GM18508 (cell line): ENCODE results near the gene WDR62.
A peak's percentile ranks its signal among the peaks of the same experiment; 100 is the strongest.
"Not testable (repeated sequence)": the region's sequence is repeated elsewhere in the genome, so short reads cannot be mapped to it uniquely, and the experiment has no call there.

Experiments used
- ATAC-seq: cut with Tn5 transposase; IDR thresholded peaks from one replicate; pipeline ENCODE4 v1.9.1; 2021; ENCODE audit warnings: moderate number of reproducible peaks; ENCODE audit not compliant: insufficient read depth, unreplicated experiment

WDR62 gene

DNA sequence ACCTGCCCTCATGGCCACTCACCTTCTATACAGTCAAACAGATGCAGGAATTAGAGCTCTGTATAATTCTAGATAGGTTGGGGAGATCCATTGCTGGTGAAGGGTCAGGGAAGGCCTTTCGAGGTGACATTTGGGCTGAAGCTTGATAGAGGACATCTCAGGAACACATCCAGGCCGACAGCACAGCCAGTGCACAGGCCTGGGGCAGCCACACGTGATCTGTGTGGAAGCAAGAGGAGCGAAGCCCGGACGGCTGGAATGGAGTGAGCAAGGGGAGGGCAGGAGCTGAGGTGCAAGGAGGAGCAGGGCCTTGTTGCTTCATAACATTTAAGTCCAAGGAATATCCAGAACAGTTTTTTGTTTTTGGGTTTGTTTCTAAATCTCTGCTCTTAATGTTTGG, 51.7 kb downstream of the WDR62 start:
- no peak for ATAC-seq

DNA sequence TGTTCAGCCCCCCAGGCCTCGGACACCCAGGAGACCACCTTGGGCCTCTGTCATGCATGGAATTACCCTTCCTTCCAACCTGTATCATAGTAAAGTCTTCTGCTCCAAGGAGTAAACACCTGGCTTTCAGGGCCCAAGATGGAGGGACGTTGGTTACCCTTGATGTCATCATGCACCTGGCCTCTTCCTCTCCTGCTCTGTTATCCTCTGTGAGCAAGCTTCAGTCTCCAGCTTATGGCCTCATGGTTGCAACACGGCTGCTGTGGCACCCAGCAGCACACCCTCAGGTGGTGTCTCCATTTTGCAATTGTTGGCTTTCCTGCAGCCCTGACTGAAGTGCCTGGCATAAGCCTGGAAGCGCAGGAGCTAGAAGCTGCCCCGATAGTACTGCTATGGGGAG, 52.3 kb downstream of the WDR62 start:
- no peak for ATAC-seq

DNA sequence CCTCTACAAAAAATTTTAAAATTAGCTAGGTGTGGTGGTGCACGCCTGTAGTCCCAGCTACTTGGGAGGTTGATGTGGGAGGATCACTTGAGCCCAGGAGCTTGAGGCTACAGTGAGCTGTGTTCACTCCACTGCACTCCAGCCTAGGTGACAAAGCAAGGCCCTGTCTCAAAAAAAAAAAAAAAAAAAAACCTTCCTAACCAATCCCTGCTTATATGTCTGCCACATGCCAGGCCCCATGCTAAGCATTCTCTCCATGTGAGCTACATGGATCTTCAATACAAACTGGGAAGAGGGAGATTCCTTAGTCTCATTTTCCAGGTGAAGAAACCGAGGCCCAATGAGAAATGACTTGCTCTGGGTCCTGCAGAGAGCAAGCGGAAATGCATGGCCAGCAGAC, 54.0 kb downstream of the WDR62 start:
- ATAC-seq, result no peak

DNA sequence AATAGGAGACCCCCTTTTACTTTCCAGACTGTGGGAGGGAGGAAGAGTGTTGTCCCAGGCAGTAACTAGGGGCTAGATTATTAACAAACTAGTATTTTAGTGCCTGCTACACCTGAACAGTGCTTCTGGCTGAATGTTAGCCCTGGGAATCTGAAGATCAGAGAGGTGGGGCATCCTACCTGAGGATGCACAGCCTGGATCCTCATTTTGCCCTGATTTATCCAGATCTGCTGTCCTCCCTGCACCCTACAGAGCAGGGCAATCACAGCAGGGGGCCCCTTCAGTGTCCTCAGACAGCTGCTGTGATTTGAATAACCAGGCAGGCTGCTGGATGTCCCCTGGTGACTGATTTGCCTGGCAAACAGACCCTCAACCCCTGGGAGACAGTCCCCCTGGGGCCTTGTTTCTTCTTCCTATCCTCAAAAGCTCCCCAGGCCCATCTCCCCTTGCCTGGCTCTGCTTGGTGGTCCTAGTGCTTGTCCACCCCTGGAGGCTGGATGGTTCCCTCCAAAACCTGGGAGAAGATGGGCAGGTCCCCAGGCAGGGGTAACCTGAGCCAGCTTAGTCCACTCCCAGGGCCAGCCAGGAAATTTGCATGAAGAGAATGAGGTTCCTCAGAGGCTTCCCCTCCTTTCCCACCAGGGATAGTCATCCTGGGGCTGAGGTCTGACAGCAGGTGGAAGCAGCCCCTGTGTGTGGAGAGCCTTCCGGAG, 55.9 kb downstream of the WDR62 start, which contains the start of gene OVOL3:
Gene OVOL3 (plus strand): TSS at position 657 of the 713 bp plus-strand sequence. CDS start 60 bp downstream, outside the sequence.
- ATAC-seq, result no peak

DNA sequence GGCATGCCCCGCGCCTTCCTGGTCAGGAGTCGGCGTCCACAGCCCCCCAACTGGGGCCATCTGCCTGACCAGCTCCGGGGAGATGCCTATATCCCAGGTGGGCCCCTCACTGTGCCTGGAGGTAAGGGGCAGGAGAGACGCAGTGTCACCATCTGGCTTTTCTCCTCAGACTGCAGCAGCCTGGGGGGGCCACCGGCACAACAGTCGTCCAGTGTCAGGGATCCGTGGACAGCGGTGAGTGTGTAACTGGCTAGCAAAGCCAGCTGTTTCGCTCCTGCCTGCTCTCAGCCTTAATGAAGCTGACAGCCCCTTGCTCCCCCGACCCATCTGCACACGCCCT, 56.5 kb downstream of the WDR62 start:
- ATAC-seq, result no peak

DNA sequence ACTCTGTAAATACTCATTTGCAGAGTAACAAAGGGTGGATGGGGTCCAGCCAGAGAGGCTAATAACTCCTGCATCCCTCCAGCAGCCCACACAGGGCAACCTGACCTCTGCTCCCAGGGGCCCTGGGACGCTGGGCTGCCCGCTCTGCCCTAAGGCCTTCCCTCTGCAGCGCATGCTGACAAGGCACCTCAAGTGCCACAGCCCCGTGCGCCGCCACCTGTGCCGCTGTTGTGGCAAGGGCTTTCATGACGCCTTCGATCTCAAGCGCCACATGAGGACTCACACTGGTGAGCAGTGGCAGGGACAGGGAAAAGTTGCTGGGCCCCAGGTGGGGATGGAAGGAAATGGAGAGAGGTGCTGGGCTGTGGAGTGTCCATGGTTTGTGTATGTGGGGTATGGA, 58.0 kb downstream of the WDR62 start:
- no peak for ATAC-seq

DNA sequence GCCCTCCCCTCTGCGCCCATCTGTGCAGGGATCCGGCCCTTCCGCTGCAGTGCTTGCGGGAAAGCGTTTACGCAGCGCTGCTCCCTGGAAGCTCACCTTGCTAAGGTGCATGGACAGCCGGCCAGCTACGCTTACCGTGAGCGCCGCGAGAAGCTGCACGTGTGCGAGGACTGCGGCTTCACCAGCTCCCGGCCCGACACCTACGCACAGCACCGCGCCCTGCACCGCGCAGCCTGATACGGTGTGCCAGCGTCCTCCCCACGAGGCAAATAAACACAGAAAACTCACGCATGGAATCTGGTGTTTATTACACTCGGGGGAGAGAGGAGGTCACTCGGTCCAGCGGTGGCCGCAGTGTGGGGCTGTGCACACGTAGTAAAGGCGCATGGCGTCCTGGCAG, 58.7 kb downstream of the WDR62 start:
- no peak for ATAC-seq

DNA sequence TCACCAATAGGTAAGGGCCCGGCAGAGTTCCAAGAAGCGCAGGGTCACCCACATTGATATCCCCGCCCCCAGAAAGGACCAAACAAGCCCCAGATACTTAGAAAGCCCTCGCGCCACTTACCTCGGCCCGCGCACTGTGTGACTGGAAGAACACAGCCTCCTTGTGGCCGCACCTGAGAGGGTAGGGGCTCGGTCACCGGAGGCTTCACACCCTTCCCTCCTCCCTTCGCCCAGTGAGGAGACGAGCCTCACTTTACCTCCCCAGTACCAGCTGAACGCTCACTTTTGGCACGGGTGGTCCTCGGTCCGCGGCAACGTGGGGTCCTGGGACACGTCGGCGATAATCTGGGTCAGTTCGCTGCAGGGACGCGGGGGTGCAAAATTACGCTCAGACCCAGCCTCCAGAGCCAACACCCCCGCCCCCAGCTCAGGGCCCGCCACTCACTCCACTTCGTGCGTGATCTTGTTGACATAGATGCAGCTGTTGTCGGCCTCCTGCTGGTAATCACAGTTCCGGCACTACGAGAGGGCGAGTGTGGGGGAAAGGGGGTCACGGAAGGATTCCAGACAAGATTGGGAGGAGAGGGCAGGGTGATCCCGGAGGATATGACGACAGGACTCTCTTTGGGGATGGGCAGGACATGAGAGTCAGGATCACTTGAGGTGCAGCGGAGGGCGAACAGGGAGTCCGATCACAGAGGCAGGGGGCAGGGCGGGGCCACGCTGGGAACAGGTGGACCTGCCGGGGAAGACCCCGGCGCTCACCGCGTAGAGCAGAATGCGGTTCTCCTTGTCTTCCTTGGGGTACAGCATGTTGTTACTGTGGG, 59.4 kb downstream of the WDR62 start:
- ATAC-seq, result no peak

DNA sequence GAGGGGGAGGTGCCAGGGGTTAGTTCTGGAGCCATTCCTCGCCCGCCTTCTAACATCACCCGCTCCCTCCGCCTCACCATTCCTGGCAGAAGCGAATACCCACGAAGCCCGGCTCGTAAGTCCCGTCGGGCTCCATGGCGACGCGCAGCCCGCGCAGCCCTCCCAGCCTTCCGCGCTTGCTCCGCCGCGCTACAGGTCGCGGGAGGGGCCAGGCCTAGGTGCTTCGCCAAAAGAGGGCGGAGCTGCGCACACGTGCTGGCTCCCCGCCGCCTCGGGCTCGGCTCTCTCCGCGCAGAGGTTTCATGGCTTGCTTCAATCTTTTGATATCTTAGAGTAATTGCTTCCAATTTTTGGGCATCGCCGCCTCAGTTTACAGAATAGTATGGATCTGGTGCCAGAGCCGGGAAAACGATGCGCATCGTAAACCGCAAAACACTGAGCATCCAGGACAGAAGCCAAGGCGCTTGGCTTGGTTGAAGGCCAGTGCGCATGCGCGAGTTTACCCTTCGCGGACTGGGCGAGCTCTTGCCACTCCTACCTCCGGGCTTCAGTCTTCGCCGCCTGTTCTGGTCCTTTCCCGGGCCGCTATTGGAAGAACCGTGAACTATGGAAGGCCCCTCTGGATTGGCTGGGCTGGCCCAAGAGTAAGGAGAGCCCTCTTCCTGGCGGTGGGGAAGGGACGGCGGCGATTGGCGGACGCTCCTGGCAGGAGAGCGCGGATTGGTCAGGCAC, 60.2 kb downstream of the WDR62 start, which contains the start of gene POLR2I:
Gene POLR2I (minus strand): TSS at position 155 of the 732 bp plus-strand sequence. CDS start 19 bp downstream, at position 136.
- ATAC-seq, result peak; percentile 58

DNA sequence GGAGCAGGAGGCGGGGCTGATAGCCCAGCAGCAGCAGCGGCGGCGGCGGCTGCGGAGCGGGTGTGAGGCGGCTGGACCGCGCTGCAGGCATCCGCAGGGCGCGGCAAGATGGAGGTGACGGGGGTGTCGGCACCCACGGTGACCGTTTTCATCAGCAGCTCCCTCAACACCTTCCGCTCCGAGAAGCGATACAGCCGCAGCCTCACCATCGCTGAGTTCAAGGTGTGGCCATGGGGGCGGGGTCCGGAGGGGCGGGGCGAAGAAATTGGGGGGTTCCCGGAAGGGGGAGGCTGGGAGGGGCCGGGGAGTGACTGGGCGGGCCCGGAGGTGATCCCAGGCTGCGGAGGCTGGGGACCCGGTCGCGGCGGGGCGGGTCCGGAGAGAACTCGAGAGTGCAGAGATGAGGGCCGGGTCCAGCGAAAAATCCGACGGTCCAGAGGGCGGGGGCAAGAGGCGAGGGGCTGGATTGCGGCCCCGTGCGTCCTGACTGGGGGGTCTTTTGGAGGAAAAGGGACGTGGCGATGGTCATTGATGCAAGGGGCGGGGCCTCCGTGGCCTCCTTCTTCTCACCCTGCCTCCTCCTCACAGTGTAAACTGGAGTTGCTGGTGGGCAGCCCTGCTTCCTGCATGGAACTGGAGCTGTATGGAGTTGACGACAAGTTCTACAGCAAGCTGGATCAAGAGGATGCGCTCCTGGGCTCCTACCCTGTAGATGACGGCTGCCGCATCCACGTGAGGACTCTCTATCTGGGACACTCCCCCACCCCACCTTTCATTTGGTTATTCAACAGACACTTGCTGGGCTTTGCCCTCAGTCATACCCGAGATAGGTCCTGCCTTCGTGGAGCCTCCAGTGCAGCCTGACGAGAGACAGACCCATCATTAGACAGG, 61.0 kb downstream of the WDR62 start, which contains the start of gene TBCB:
Gene TBCB (plus strand): TSS at position 16 of the 891 bp plus-strand sequence. CDS start 93 bp downstream, at position 109.
- no peak for ATAC-seq

DNA sequence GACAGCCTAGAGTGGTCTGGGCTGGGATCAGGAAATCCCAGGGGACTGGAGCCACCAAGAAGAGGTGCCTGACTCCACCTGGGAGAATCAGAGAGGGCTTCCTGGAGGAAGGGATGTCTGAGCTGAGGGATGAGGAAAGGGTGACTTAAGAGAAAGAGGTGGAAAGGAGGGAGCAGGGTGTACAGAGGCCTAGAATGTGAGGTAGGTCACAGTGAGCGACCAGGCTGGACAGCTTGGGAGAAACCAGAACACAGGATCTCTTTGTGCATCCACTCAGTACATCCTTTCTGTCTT, 61.6 kb downstream of the WDR62 start:
- no peak for ATAC-seq

DNA sequence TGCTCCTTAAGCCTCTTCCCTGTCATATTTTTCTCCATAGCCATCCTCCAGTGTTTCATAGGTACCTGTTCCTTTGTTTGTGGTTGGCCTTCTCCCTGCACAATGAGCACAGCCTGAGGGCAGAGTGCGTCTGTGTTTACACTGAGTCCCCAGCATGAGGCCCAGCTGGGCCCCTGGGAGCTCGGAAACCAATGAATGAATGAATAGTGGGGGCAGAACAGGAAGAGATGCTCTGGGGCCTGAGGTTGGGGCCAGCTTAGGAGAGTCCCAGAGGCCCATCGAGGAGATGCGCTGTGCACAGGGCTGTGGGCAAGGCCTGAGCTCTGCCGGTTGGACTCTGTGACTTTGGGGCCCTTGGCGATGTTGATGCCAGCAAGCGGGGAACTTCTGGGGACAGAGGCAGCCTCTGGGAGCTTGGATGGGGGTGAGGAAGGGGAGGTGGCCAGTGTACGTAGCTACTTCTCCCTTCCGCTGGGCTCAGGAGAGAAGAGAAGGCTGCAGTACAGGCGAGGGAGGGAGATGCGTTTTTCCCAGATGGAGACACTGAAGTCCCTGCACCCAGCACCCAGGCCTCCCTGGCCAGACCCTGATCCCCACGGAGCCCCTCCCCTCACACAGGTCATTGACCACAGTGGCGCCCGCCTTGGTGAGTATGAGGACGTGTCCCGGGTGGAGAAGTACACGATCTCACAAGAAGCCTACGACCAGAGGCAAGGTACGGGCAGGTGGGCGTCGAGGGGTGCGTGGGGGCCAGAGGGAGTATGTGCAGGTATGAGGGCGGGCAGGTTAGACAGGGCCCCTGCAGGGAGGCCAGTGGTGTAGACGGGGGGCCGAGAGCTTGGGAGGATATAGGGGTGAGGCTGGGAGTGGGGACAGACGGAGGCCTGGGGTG, 65.6 kb downstream of the WDR62 start:
- no peak for ATAC-seq

DNA sequence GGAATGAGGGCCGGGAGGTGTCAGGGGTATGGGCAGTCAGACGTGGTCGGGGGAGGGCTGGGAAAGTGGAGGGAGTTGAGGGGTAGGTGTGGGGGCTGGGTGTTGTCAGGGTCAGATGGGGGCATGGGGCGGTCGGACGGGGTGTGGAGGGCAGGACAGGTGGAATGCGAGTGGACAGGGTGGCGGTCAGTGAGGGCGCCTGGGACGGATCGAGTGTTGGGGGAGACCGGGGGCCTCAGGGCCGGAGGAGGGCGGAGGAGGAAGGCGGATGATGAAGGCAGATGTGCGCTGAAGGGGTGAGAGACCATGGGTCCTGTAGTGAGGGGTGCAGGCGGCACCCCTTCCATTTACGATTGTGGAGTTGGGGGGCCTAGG, 66.3 kb downstream of the WDR62 start:
- no peak for ATAC-seq

DNA sequence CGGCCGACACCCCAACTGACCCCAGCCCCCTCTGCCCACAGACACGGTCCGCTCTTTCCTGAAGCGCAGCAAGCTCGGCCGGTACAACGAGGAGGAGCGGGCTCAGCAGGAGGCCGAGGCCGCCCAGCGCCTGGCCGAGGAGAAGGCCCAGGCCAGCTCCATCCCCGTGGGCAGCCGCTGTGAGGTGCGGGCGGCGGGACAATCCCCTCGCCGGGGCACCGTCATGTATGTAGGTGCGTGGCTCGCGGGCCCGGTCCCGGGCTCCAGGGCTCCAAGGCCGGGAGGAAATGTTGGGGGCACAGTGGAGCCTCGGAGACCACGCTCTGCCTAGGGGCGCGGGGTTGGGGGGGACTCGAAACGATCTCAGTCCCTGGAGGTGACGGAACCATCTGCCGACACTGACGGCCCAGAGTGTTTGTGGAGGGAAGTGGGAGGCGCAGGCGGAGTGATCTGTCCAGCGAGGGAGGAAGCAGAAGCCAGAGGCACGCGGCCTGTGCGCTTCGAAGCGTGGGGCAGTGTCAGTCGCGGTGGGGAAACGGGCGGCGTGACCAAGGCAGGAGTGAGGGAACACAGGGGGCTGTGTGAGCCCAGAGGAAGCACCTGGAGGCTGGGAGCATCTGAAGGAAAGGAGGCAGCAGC, 66.9 kb downstream of the WDR62 start:
- ATAC-seq, result no peak

DNA sequence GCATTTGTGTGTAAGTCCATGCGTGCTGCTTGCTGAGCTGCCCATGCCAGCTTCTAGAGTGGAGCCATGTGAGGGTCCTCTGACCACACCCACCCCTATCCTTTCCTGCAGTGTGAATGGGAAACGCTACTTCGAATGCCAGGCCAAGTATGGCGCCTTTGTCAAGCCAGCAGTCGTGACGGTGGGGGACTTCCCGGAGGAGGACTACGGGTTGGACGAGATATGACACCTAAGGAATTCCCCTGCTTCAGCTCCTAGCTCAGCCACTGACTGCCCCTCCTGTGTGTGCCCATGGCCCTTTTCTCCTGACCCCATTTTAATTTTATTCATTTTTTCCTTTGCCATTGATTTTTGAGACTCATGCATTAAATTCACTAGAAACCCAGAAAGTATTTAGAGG, 70.9 kb downstream of the WDR62 start:
- ATAC-seq, result no peak

DNA sequence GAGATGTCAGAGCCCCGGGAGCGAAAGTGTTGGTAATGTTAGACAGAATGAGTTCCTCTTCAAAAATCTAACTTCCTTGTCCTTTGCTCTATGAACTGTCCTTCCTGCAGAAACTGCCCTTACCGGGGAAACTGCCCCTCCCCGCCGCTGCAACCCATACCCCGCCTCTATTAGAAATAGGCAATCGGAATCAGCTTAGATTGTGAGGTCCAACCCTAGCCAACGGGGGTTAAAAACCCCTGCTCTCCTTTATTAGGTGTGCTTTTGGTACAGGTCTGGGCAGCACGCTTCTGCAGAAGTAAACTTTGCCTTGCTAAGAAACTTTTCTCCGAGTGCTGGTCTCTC, 73.7 kb downstream of the WDR62 start:
- ATAC-seq, result no peak

DNA sequence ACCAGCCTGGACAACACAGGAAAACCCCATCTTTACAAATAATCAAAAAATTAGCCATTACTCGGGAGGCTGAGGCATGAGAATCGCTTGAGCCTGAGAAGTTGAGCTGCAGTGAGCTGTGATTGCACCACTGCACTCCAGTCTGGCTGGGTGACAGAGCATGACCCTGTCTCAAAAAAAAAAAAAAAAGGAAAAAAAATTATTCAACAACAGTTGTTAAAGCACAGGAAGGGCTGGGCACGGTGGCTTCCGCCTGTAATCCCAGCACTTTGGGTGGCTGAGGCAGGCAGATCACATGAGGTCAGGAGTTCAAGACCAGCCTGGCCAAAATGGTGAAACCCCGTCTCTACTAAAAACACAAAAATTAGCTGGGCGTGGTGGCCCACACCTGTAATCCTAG, 76.5 kb downstream of the WDR62 start:
- not testable (repeated sequence) for ATAC-seq

DNA sequence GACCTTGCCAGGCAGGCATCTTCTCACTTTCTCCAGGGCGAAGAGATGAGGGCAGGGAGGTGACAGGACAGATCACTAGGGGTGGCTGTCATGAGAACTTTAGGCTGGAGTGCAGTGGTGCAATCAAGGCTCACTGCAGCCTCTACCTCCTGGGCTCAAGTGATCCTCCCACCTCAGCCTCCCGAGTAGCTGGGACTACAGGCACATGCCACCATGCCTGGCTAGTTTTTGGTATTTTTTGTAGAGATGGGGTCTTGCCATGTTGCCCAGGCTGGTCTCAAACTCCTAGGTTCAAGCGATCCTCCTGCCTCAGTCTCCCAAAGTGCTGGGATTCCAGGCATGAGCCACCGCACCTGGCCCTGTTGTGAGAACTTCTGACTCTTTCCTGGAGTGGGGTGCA, 80.2 kb downstream of the WDR62 start:
- not testable (repeated sequence) for ATAC-seq
